Measurements from ENCODE around the gene PCDHGC5.

DNA sequence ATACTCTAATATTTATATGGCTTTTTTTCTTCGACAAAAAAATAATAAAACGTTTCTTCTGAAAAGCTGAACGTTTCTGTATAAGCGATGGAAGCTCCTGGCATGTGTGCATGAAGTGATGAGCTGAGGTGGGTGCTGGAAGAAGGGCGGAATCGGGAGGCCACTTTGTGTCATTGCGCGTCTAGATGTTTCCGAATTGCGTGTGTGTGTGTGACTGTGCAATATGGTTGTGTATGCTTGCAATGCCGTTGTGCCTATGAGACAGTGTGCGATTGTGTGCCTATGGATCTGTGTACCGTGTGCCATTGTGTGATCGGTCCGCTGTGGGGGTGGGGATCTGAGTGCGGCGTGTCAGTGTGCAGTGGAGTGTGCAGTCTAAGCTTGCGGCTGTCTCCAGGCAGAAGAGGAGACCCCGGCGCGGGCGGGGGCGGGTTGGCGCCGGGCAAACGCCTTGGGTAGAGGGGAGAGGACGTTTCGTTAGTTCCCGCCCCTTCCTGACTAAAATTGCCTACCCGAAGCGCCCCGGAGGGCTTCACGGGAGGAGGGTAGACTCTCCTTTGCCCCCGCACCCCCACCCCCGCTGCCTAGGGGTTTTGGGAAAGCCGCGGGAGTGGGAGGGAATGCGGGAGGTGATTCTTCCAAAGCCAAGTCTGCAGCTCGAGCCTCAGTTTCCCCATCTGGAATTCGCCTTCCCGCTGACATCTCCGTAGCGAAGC, 24.2 kb downstream of the PCDHGC5 start:
- TF ChIP-seq, protein P1, sequence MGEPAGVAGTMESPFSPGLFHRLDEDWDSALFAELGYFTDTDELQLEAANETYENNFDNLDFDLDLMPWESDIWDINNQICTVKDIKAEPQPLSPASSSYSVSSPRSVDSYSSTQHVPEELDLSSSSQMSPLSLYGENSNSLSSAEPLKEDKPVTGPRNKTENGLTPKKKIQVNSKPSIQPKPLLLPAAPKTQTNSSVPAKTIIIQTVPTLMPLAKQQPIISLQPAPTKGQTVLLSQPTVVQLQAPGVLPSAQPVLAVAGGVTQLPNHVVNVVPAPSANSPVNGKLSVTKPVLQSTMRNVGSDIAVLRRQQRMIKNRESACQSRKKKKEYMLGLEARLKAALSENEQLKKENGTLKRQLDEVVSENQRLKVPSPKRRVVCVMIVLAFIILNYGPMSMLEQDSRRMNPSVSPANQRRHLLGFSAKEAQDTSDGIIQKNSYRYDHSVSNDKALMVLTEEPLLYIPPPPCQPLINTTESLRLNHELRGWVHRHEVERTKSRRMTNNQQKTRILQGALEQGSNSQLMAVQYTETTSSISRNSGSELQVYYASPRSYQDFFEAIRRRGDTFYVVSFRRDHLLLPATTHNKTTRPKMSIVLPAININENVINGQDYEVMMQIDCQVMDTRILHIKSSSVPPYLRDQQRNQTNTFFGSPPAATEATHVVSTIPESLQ (CRISPR knock-in tag; IDR thresholded peaks at IDR 0.05) = no peak
- TF ChIP-seq EP300 (IDR thresholded peaks at IDR 0.05; ENCODE audit: low read length) = no peak
- TF ChIP-seq MYC (IDR thresholded peaks at IDR 0.05; ENCODE audit: low read depth, low read length) = no peak
- TF ChIP-seq MYC (CRISPR knock-in tag; IDR thresholded peaks at IDR 0.05; ENCODE audit: borderline replicate concordance, low read depth) = no peak
- TF ChIP-seq, protein P2, sequence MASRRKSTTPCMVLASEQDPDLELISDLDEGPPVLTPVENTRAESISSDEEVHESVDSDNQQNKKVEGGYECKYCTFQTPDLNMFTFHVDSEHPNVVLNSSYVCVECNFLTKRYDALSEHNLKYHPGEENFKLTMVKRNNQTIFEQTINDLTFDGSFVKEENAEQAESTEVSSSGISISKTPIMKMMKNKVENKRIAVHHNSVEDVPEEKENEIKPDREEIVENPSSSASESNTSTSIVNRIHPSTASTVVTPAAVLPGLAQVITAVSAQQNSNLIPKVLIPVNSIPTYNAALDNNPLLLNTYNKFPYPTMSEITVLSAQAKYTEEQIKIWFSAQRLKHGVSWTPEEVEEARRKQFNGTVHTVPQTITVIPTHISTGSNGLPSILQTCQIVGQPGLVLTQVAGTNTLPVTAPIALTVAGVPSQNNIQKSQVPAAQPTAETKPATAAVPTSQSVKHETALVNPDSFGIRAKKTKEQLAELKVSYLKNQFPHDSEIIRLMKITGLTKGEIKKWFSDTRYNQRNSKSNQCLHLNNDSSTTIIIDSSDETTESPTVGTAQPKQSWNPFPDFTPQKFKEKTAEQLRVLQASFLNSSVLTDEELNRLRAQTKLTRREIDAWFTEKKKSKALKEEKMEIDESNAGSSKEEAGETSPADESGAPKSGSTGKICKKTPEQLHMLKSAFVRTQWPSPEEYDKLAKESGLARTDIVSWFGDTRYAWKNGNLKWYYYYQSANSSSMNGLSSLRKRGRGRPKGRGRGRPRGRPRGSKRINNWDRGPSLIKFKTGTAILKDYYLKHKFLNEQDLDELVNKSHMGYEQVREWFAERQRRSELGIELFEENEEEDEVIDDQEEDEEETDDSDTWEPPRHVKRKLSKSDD (conservative IDR thresholded peaks at IDR 0.05; ENCODE audit: low read length) = no peak
- no peak for TF ChIP-seq RFX5 (IDR thresholded peaks at IDR 0.05; ENCODE audit: low read depth, low read length)
- no peak for TF ChIP-seq ZFP36 (IDR thresholded peaks at IDR 0.05; ENCODE audit: low read depth, low read length, partially characterized antibody)
- TF ChIP-seq, protein P3, sequence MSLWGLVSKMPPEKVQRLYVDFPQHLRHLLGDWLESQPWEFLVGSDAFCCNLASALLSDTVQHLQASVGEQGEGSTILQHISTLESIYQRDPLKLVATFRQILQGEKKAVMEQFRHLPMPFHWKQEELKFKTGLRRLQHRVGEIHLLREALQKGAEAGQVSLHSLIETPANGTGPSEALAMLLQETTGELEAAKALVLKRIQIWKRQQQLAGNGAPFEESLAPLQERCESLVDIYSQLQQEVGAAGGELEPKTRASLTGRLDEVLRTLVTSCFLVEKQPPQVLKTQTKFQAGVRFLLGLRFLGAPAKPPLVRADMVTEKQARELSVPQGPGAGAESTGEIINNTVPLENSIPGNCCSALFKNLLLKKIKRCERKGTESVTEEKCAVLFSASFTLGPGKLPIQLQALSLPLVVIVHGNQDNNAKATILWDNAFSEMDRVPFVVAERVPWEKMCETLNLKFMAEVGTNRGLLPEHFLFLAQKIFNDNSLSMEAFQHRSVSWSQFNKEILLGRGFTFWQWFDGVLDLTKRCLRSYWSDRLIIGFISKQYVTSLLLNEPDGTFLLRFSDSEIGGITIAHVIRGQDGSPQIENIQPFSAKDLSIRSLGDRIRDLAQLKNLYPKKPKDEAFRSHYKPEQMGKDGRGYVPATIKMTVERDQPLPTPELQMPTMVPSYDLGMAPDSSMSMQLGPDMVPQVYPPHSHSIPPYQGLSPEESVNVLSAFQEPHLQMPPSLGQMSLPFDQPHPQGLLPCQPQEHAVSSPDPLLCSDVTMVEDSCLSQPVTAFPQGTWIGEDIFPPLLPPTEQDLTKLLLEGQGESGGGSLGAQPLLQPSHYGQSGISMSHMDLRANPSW (CRISPR knock-in tag; IDR thresholded peaks at IDR 0.05) = no peak
- TF ChIP-seq NFE2 (IDR thresholded peaks at IDR 0.05; ENCODE audit: low read depth) = no peak

All from K562 (cell line).